GM12872 (cell line): ENCODE results near the gene KDM2A.

Source experiments
- TF ChIP-seq, protein P1 (sequence below): IDR thresholded peaks from 3 replicates; pipeline ENCODE4 v1.5.1; 2011; ENCODE audit warnings: low read depth, mild to moderate bottlenecking, low read length, moderate library complexity; ENCODE audit not compliant: insufficient read depth

The KDM2A gene

DNA sequence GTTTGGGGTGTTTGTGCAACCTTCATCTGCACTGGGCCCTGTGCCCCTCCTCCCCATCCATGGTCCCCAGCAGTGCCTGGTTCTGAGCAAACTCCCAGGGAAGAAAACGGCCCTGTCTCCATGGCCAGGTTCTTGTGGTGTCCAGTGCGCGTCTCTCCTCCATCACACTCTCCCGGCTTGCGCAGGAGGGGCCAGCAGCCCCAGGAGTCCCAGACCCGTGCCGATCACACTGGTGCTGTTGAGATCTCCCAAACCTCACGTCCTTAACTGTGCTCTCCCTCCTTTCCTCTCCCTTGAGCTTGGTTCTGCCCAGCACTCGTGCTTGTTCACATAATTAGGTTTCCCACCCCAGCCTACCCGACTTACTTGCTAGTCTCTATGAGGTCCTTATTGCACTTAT, 136.3 kb downstream of the KDM2A start:
- TF ChIP-seq, protein P1, sequence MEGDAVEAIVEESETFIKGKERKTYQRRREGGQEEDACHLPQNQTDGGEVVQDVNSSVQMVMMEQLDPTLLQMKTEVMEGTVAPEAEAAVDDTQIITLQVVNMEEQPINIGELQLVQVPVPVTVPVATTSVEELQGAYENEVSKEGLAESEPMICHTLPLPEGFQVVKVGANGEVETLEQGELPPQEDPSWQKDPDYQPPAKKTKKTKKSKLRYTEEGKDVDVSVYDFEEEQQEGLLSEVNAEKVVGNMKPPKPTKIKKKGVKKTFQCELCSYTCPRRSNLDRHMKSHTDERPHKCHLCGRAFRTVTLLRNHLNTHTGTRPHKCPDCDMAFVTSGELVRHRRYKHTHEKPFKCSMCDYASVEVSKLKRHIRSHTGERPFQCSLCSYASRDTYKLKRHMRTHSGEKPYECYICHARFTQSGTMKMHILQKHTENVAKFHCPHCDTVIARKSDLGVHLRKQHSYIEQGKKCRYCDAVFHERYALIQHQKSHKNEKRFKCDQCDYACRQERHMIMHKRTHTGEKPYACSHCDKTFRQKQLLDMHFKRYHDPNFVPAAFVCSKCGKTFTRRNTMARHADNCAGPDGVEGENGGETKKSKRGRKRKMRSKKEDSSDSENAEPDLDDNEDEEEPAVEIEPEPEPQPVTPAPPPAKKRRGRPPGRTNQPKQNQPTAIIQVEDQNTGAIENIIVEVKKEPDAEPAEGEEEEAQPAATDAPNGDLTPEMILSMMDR: no peak

DNA sequence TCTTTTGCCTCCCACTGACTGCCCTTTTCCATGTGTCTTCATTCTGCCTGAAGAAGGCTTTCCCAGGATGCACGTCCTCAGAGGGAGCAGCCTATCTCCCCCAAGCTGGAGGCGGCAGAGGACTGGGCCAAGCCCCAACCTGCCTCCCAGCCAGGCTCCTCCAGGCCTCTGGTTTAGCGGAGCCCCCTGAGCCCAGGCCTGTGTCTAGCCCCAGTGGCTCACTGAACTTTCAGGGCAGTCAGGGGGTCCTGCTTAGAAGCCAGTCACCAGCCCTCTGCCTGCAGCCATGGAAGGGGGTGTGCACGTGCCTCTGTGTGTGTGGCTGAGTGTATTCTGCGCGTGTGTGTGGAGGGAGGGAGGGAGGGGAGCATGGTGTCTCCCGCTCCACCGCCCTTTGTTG, 136.8 kb downstream of the KDM2A start:
- TF ChIP-seq, protein P1: no peak

DNA sequence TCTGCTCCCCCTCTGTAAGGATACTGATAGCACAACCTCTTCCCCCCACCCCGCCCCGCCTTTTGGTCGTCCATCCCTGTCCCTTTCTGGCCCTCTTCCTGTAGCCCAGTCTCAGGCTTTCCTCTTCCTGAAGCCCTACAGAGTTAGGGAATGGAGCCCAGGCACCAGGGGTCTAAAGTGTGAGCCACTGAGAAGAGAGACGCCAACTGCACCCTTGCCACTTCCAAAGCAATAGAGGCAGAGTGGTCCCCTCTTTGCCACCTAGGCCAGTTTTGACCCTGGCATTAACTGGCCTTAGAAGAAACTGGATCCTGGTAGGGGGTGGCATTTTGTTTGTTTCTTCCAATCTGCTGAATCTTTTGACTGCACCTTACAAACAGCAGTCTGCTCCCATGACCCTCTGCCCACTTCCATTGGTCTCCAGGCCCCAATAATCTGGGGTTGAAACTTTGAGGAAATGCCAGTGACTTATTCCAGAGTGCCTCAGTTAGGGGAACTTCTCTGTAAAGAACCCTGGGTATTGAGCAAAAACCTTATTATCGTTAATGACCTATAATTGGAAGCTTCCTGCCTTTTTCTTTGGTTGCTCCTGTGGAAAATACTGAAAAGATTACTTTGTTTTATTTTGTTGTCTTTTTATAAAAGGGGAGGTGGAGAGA, 137.5 kb downstream of the KDM2A start:
- TF ChIP-seq, protein P1: no peak

DNA sequence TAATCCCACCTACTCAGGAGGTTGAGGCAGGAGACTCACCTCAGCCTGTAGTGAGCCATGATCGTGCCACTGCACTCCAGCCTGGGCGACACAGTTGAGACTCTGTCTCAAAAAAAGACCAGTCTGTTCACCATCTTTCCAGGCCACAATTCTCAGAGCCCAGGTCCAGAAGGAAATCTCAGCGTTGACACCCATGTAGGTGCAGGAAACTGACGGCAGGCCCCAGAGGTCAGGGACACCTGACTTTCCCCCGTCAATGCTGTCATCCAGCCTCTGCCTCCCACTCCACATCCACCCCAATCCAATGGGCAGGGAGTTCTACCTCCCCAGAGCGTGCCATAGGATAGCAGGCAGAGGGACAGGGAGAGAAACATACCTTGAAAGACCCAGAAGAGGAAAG, 141.3 kb downstream of the KDM2A start:
- TF ChIP-seq, protein P1: no peak

DNA sequence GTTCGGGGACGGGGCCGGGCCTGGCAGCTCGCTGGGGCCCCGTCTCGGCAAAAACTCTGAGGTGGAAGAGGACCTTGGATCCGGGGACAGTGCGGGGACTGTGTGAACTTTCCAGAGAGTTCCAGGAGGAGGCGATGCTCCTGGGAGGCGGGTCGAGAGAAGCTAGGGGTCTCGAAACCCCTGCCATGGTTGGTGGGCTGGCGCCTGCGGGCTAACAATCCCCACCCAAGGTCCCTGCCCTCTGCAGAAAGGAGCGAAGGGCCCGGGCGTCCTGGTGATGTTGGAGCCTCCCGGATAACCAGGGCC, 142.5 kb downstream of the KDM2A start:
- TF ChIP-seq, protein P1: peak; percentile 18; the same call in 2 of the 3 replicates

DNA sequence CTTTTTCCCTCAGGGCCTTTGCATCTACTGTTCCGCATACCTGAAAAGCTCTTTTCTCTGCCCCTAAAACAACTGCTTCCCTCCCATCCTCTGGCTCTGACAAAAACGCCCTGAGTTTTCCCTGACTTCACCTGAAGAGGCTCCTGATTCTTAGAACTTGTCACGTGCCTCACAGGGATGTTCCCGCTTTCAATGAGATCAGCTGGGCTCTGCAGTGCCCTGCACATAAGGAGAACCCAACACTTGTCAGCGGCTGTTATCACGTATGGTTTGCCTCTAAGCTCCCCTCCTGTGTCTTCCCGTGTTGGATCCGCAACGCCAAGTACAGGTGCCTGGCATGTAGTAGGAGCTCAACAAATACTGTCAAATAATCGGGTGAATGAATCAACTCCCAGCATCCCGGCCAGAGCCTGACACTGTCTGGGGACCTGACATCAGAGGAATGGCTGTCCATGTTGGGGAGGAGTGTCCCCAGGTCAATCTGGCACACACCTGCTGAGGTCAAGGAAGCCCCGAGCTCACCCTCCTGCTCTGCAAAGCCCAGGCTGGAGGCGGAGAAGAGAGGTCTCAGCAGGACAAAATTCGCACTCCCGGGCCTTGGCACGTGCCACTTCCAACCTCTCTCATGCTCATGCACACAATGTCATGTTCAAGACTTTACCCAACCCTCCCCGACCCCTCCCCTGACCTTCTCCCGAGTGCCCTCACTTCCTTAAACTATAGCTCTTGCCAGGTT, 143.1 kb downstream of the KDM2A start:
- TF ChIP-seq, protein P1: no peak

DNA sequence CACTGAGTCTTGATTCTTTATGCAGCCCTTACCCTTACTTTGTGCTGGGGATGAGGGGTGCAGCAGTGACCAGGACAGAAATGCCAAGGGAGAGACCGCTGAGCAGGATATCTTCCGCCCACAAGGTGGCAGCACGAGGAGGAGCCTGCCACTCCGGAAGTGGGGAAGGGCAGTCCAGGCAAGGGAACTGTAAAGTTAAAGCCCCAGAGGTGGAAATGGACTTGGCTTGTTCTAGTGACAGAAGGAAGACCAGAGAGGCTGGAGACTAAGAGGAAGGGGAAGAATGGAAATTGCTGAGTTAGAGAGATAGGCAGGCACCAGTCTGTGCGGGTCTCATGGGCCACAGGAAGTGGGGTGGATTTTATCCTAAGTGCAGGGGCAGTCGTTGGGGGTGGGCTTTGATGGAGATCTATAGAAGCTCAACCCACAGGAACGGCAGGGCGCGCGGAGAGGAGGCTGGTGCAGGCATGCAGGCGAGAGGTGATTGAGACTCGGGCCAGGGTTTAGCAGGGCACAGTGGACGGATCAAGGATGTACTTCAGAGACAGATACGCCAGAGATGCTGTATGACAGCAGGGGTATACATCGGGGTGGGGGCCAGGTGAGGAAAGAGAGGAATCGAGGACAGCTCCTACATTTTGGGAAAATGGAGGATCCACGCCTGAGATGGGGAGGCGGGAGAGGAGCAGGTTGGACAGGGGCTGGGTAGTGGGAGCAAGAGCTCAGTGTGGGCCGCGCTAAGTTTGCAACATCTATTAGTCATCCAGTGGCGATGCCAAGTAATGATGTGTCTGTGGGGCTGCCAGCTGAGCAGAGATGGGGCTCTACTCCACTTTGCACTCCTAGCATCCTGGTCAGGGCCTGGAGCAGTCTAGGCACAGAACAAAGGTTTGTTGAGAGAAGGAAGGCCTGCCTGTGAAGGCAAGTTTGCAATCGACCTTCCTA, 143.9 kb downstream of the KDM2A start:
- TF ChIP-seq, protein P1: peak; percentile 87
